GM12874 (cell line): ENCODE measurements around the gene CDYL.

Experiments
- TF ChIP-seq, protein P1 (sequence below): IDR thresholded peaks from 2 replicates; pipeline ENCODE4 v1.5.1; 2011; ENCODE audit warnings: low read depth, mild to moderate bottlenecking, control low read depth, low read length, moderate library complexity; ENCODE audit not compliant: insufficient read depth

CDYL gene

DNA sequence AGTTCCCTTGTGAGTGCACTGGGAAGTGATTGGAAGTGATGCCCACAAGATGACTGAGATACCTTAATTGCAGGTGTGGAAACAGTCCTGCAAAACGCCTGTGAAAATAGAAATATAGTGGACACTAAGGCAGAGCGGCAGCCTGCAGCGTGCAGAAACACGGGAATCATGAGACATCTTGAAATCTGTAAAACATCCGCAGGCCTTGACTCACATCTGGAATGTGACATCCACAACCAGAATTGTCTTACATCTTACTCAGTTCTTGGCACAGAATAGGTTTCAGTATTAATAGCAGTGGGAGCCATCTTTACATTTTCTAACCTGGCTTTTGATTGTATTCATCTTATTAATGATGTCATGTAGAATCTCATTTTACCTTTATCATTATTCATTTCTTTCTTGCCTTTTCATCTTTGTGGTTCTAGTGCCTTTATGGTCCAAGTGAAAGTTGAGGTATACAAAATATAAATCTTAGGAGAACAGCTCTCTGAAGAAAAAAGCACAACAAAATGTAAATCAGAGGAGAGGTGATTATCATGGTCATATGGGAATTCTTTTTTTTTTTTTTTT lies 44.6 kb downstream of the CDYL start:
- TF ChIP-seq, protein P1, sequence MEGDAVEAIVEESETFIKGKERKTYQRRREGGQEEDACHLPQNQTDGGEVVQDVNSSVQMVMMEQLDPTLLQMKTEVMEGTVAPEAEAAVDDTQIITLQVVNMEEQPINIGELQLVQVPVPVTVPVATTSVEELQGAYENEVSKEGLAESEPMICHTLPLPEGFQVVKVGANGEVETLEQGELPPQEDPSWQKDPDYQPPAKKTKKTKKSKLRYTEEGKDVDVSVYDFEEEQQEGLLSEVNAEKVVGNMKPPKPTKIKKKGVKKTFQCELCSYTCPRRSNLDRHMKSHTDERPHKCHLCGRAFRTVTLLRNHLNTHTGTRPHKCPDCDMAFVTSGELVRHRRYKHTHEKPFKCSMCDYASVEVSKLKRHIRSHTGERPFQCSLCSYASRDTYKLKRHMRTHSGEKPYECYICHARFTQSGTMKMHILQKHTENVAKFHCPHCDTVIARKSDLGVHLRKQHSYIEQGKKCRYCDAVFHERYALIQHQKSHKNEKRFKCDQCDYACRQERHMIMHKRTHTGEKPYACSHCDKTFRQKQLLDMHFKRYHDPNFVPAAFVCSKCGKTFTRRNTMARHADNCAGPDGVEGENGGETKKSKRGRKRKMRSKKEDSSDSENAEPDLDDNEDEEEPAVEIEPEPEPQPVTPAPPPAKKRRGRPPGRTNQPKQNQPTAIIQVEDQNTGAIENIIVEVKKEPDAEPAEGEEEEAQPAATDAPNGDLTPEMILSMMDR = no peak

DNA sequence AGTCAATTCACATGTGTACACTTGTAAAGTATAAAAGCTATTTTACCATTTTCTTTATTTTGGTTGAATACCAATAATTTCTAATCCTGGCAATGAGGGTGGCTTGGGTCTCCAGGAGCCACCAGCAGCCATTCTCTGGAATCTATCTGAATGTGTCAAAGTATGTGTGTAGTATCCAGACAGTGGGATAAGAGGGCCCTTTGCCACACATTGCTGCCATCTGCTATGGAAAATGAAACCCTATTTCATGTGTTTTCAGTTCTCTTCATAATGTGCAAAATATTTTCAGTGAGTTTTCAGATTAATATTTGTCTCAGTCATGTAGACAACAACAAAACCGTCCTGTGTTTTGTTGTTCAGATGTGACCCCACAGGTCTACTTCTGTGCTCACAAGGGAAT lies 46.3 kb downstream of the CDYL start:
- TF ChIP-seq, protein P1 = no peak

DNA sequence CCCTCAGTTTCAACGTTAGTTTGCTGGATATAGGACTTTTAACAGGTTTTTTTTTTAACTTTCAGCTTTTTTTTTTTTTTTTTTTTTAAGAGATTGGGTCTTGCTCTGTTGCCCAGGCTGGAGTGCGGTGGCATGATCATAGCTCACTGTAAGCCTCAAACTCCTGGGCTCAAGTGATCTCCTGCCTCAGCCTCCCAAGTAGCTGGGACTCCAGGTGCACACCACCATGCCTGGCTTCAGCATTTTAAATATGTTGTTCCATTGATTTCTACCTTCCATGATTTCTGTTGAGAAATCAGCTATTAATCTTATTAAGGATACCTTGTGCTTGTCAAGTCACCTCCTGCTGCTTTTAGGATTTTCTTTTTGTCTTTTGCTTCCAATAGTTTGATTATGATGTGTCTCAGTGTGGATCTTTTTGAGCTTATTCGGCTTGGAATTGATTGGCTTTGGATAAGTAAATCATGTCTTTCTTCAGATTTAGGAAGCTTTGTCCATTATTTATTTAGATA lies 52.0 kb downstream of the CDYL start:
- TF ChIP-seq, protein P1 = no peak

DNA sequence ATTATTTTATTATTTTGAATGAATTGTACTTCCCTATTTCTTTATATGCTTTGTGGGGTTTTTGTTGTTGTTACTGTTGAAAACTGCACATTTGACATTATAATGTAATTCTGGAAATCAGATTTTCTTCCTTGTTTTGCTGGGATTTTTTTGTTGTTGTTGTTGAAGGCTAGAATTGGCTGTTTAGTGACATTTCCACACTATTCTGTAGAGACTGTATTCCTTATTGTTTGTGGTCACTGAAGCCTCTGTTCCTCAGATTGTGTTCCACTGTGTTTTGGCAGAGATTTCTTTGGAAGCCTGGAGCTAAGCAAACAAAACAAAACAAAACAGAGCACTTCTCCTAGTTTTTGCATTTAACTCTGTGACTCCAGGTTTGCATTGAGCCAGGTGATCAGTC lies 52.9 kb downstream of the CDYL start:
- TF ChIP-seq, protein P1 = no peak

DNA sequence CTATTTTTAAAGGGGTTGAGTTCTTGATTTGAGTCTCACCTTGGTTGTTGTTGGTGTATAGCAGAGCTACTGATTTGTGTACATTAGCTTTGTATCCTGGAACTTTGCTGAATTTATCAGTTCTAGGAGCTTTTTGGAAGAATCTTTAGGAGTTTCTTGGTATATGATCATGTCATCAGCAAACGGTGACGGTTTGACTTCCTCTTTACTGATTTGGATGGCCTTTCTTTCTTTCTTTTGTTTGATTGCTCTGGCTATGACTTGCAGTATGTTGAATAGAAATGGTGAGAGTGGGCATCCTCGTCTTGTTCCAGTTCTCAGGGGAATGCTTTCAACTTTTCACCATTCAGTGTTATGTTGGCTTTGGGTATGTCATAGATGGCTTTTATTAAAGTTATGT lies 64.0 kb downstream of the CDYL start:
- TF ChIP-seq, protein P1 = no peak

DNA sequence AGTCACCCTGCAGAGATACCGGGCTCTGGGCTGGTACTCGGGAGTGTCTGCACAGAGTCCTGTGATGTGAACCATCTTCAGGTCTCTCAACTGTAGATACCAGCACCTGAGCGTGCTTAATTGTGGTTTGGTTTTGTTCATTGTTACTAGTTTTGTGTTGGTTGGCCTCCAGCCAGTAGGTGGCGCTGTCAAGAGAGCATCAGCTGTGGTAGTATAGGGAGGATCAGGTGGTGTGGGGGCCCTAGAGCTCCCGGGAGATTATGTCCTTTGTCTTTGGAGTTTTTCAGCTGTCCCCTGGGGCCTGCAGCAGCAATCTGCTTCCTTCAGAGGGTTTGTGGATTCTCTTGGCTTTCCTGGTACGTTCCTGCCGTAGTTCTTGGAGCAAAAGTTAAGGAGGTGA lies 67.9 kb downstream of the CDYL start:
- TF ChIP-seq, protein P1 = peak; percentile 36; the same call in 1 of the 2 replicates

DNA sequence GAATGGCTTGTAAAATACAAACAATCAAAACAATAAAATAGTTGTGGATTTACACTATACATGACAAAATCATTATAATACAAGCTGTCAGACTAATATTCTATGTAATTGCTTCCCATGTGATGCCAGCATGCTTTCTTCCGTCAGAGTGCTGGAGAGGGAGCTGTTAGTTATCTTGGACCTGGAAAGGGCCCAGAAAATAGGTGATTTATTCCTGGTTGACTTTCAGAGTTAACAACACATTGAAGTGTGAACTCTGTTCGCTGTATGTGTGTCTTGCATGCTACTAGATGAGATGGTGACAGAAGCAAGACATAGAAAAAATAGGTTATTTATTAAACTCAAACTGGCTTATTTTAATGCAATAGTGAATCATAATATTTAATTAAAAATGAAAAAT lies 70.2 kb downstream of the CDYL start:
- TF ChIP-seq, protein P1 = no peak
